K562 (cell line): Measurements from ENCODE around the gene TRIM71. TPM values are rescaled to one million over a fixed set of nuclear protein-coding genes. Genes with fewer than 3 reads are reported as not detected.

Experiments used
- CBFA2T3 ChIP-seq: fragments of 450-650 bp; IDR thresholded peaks from 2 replicates; pipeline ENCODE4 v1.6.1; 2017
- CTBP1 ChIP-seq: fragments of 450-650 bp; IDR thresholded peaks from 2 replicates; pipeline ENCODE4 v1.6.1; 2016; ENCODE audit warnings: borderline replicate concordance
- ELF2 ChIP-seq: fragments of 250-450 bp; sonication (Bioruptor Pico); IDR thresholded peaks from 2 replicates; pipeline ENCODE4 v1.5.0; 2021; ENCODE audit warnings: mild to moderate bottlenecking
- ETV1 ChIP-seq: fragments of 450-650 bp; conservative IDR thresholded peaks from 2 replicates; pipeline ENCODE4 v1.6.1; 2016; ENCODE audit warnings: missing genetic modification characterization, control low read depth, low read depth, missing compliant biosample characterization
- HES1 ChIP-seq: fragments of 450-650 bp; IDR thresholded peaks from 2 replicates; pipeline ENCODE4 v1.6.1; 2016; ENCODE audit warnings: low read depth, mild to moderate bottlenecking, moderate library complexity
- KAT7 ChIP-seq: sonication (generic); formaldehyde crosslinking; IDR thresholded peaks from 2 replicates; pipeline ENCODE4 v1.8.0; 2022; ENCODE audit warnings: missing genetic modification reagents, mild to moderate bottlenecking, borderline replicate concordance
- KAT8 ChIP-seq: fragments of 450-650 bp; IDR thresholded peaks from 2 replicates; pipeline ENCODE4 v1.6.1; 2016; ENCODE audit warnings: low read depth, mild to moderate bottlenecking
- KLF6 ChIP-seq: fragments of 250-450 bp; sonication (Bioruptor Pico); IDR thresholded peaks from 2 replicates; pipeline ENCODE4 v1.4.0; 2020; ENCODE audit warnings: mild to moderate bottlenecking, moderate library complexity, borderline replicate concordance
- MXI1 ChIP-seq: IDR thresholded peaks from 2 replicates; pipeline ENCODE4 v1.6.1; 2011; ENCODE audit warnings: low read depth, mild to moderate bottlenecking, improper control_type of control experiment, low read length
- NFATC3 ChIP-seq: fragments of 450-650 bp; IDR thresholded peaks from 2 replicates; pipeline ENCODE4 v1.6.1; 2017; ENCODE audit warnings: mild to moderate bottlenecking
- NUFIP1 ChIP-seq: fragments of 450-650 bp; IDR thresholded peaks from 2 replicates; pipeline ENCODE4 v1.6.1; 2018; ENCODE audit not compliant: partially characterized antibody
- USF1 ChIP-seq: sonication (generic); formaldehyde crosslinking; IDR thresholded peaks from 2 replicates; pipeline ENCODE4 v1.9.0; 2022; ENCODE audit warnings: mild to moderate bottlenecking, missing genetic modification reagents
- XRCC5 ChIP-seq: fragments of 200-400 bp; formaldehyde crosslinking; IDR thresholded peaks from 2 replicates; pipeline ENCODE4 v1.6.1; 2017; ENCODE audit warnings: low read depth, mild to moderate bottlenecking, low read length
- ZBTB5 ChIP-seq: fragments of 450-650 bp; IDR thresholded peaks from 2 replicates; pipeline ENCODE4 v1.6.1; 2017; ENCODE audit warnings: antibody characterized with exemption
- ZNF146 ChIP-seq: IDR thresholded peaks from one replicate; pipeline ENCODE4 v1.6.1; 2018; ENCODE audit warnings: missing compliant biosample characterization; ENCODE audit not compliant: unreplicated experiment
- ZNF253 ChIP-seq: fragments of 250-450 bp; sonication (Bioruptor Pico); conservative IDR thresholded peaks from 2 replicates; pipeline ENCODE4 v1.6.1; 2021; ENCODE audit warnings: mild to moderate bottlenecking
- ZNF518B ChIP-seq: fragments of 250-450 bp; sonication (Bioruptor Pico); IDR thresholded peaks from 2 replicates; pipeline ENCODE4 v1.5.0; 2021; ENCODE audit warnings: mild to moderate bottlenecking, moderate library complexity
- ZNF740 ChIP-seq, 3 experiments: fragments of 200-800 bp in 1 of 3; sonication (Bioruptor generic) in 1 of 3; sonication (generic) in 1 of 3; formaldehyde crosslinking in 1 of 3; IDR thresholded peaks; 2 replicates each; pipeline versions ENCODE4 v1.6.1 to v1.8.0; 2016 to 2022; ENCODE audit warnings: mild to moderate bottlenecking in 2 of 3, missing compliant biosample characterization in 2 of 3, missing genetic modification characterization in 2 of 3, missing genetic modification reagents in 1 of 3
- ZNF764 ChIP-seq: fragments of 250-450 bp; sonication (Bioruptor Pico); IDR thresholded peaks from 2 replicates; pipeline ENCODE4 v1.4.0; 2020; ENCODE audit warnings: low read depth, mild to moderate bottlenecking, moderate library complexity
- ZNF77 ChIP-seq: fragments of 250-450 bp; sonication (Bioruptor Pico); IDR thresholded peaks from 2 replicates; pipeline ENCODE4 v1.5.0; 2020
- ZSCAN32 ChIP-seq: fragments of 450-650 bp; formaldehyde crosslinking; IDR thresholded peaks from 2 replicates; pipeline ENCODE4 v1.4.0; 2020; ENCODE audit warnings: mild to moderate bottlenecking, moderate library complexity
- polyA plus RNA-seq, 8 experiments: library from polyadenylated mRNA; depleted of rRNA in 4 of 8; stranded (reverse) in 5 of 8; unstranded in 3 of 8; fragments of >200 nt; fragmentation: Nextera tagmentation in 2 of 8; fragmentation: Illumina TruSeq in 1 of 8; extraction: Ambion mirVana in 2 of 8; extraction: Trizol in 1 of 8; gene quantifications; 2 replicates each; pipeline versions ENCODE4 v1.2.1 to v1.2.3, GENCODE V29; 2011 to 2014; ENCODE audit warnings: inconsistent platforms in 1 of 8, missing spikeins in 1 of 8
- total RNA-seq, 7 experiments: library from RNA; depleted of rRNA in 6 of 7; stranded (reverse); fragments of >200 nt in 6 of 7; fragmentation: Illumina TruSeq in 2 of 7; extraction: Trizol in 2 of 7; gene quantifications; 2 replicates each; pipeline versions ENCODE4 v1.2.1 to v1.2.3, GENCODE V29; 2011 to 2021; ENCODE audit warnings: low replicate concordance in 1 of 7

The TRIM71 gene
- total and polyA plus RNA-seq, 9 of the 15 experiments (the other 6 are each of a cell fraction or from before 2014, with no cell fraction given) = 0.04 to 0.11 TPM; not detected in 7

- TF ChIP-seq CBFA2T3 (no peak), ZNF77 (CRISPR knock-in tag) (no peak), XRCC5 (peak; percentile 93), HES1 (no peak), CTBP1 (peak; percentile 92), ZBTB5 (no peak), NUFIP1 (no peak), ZNF740 (CRISPR knock-in tag; IDR thresholded peaks at IDR 0.05) (no peak), ZNF740 (tag; IDR thresholded peaks at IDR 0.05) (no peak), ZNF146 (no peak), NFATC3 (no peak), KAT8 (no peak), USF1 (no peak), KAT7 (CRISPR knock-in tag) (peak; percentile 91; the same call in 1 of the 2 replicates), ELF2 (no peak), KLF6 (CRISPR knock-in tag) (no peak), ZSCAN32 (CRISPR knock-in tag) (no peak), ZNF764 (CRISPR knock-in tag) (peak; percentile 61; the same call in 1 of the 2 replicates), ETV1 (no peak; the same call in 1 of the 2 replicates), ZNF518B (no peak), MXI1 (peak; percentile 36; the same call in 1 of the 2 replicates), ZNF253 (CRISPR knock-in tag) (no peak)
Measured at GRCh38 chr3:32781211-32781968, 36.4 kb upstream of the TRIM71 start (continued).
